ENCODE data around the gene EPHB1.

The EPHB1 gene

DNA sequence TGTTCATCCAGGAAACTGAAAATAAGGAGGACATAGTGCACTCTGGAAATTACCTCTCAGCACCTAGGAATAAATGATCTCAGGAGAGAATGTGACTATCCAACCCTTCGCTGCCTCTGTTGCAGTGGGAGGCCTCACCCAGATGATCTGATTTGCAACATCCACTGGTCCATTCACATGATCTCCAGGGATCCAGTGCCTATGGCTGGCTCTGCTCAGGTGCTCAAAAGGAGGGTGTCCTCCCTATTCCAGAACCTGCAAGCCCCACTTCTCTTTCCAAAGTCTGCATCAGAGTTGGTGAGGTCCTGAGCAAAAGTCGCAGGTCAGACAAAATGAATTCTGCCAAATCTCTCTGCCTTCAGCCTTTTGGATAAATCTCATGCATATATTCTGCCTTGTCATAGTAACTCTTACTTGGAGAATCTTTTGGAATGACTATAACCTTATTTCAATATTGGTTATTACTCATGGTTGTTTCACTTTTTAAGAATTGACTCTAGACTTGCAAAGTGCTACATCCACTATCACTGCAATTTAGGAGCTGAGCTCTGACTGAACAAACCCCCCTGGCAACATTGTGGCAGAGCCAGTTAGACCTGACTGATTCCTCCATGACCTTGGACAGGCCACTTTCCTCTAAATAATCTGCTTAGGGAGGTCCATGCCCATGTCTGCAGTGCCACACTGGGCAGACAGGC, 295.1 kb downstream of the EPHB1 start:
- TF ChIP-seq BACH2 (CRISPR knock-in tag; IDR thresholded peaks at IDR 0.05; ENCODE audit: borderline replicate concordance) = no peak
- TF ChIP-seq, protein P1, sequence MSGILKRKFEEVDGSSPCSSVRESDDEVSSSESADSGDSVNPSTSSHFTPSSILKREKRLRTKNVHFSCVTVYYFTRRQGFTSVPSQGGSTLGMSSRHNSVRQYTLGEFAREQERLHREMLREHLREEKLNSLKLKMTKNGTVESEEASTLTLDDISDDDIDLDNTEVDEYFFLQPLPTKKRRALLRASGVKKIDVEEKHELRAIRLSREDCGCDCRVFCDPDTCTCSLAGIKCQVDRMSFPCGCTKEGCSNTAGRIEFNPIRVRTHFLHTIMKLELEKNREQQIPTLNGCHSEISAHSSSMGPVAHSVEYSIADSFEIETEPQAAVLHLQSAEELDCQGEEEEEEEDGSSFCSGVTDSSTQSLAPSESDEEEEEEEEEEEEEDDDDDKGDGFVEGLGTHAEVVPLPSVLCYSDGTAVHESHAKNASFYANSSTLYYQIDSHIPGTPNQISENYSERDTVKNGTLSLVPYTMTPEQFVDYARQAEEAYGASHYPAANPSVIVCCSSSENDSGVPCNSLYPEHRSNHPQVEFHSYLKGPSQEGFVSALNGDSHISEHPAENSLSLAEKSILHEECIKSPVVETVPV (CRISPR knock-in tag; IDR thresholded peaks at IDR 0.05) = no peak
- TF ChIP-seq, protein P2, sequence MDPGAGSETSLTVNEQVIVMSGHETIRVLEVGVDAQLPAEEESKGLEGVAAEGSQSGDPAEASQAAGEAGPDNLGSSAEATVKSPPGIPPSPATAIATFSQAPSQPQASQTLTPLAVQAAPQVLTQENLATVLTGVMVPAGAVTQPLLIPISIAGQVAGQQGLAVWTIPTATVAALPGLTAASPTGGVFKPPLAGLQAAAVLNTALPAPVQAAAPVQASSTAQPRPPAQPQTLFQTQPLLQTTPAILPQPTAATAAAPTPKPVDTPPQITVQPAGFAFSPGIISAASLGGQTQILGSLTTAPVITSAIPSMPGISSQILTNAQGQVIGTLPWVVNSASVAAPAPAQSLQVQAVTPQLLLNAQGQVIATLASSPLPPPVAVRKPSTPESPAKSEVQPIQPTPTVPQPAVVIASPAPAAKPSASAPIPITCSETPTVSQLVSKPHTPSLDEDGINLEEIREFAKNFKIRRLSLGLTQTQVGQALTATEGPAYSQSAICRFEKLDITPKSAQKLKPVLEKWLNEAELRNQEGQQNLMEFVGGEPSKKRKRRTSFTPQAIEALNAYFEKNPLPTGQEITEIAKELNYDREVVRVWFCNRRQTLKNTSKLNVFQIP (CRISPR knock-in tag; IDR thresholded peaks at IDR 0.05; ENCODE audit: borderline replicate concordance, low read depth) = no peak
- TF ChIP-seq ISL1 (CRISPR knock-in tag; IDR thresholded peaks at IDR 0.05) = no peak
- no peak for TF ChIP-seq ZC3H10 (CRISPR knock-in tag; IDR thresholded peaks at IDR 0.05)
- TF ChIP-seq, protein P3, sequence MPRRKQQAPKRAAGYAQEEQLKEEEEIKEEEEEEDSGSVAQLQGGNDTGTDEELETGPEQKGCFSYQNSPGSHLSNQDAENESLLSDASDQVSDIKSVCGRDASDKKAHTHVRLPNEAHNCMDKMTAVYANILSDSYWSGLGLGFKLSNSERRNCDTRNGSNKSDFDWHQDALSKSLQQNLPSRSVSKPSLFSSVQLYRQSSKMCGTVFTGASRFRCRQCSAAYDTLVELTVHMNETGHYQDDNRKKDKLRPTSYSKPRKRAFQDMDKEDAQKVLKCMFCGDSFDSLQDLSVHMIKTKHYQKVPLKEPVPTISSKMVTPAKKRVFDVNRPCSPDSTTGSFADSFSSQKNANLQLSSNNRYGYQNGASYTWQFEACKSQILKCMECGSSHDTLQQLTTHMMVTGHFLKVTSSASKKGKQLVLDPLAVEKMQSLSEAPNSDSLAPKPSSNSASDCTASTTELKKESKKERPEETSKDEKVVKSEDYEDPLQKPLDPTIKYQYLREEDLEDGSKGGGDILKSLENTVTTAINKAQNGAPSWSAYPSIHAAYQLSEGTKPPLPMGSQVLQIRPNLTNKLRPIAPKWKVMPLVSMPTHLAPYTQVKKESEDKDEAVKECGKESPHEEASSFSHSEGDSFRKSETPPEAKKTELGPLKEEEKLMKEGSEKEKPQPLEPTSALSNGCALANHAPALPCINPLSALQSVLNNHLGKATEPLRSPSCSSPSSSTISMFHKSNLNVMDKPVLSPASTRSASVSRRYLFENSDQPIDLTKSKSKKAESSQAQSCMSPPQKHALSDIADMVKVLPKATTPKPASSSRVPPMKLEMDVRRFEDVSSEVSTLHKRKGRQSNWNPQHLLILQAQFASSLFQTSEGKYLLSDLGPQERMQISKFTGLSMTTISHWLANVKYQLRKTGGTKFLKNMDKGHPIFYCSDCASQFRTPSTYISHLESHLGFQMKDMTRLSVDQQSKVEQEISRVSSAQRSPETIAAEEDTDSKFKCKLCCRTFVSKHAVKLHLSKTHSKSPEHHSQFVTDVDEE (CRISPR knock-in tag; IDR thresholded peaks at IDR 0.05) = no peak
- no peak for TF ChIP-seq TOX (CRISPR knock-in tag; IDR thresholded peaks at IDR 0.05; ENCODE audit: borderline replicate concordance)
- no peak for TF ChIP-seq OSR1 (CRISPR knock-in tag; IDR thresholded peaks at IDR 0.05)
- no peak for TF ChIP-seq TCF4 (CRISPR knock-in tag; IDR thresholded peaks at IDR 0.05; ENCODE audit: borderline replicate concordance)
- TF ChIP-seq SNAI2 (CRISPR knock-in tag; IDR thresholded peaks at IDR 0.05) = no peak
- no peak for TF ChIP-seq PPARA (CRISPR knock-in tag; IDR thresholded peaks at IDR 0.05; ENCODE audit: borderline replicate concordance)
- TF ChIP-seq ZNF565 (CRISPR knock-in tag; conservative IDR thresholded peaks at IDR 0.05; ENCODE audit: low read depth) = no peak
- TF ChIP-seq, protein P4, sequence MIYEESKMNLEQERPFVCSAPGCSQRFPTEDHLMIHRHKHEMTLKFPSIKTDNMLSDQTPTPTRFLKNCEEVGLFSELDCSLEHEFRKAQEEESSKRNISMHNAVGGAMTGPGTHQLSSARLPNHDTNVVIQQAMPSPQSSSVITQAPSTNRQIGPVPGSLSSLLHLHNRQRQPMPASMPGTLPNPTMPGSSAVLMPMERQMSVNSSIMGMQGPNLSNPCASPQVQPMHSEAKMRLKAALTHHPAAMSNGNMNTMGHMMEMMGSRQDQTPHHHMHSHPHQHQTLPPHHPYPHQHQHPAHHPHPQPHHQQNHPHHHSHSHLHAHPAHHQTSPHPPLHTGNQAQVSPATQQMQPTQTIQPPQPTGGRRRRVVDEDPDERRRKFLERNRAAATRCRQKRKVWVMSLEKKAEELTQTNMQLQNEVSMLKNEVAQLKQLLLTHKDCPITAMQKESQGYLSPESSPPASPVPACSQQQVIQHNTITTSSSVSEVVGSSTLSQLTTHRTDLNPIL (CRISPR knock-in tag; IDR thresholded peaks at IDR 0.05; ENCODE audit: low read depth) = no peak
- no peak for TF ChIP-seq ZNF70 (CRISPR knock-in tag; IDR thresholded peaks at IDR 0.05)
- no peak for TF ChIP-seq CSDC2 (CRISPR knock-in tag; IDR thresholded peaks at IDR 0.05)
- no peak for TF ChIP-seq ESRRG (CRISPR knock-in tag; IDR thresholded peaks at IDR 0.05)
- TF ChIP-seq ZFP30 (CRISPR knock-in tag; IDR thresholded peaks at IDR 0.05) = no peak
- no peak for TF ChIP-seq ZNF8 (CRISPR knock-in tag; IDR thresholded peaks at IDR 0.05)
- TF ChIP-seq ZFP3 (CRISPR knock-in tag; IDR thresholded peaks at IDR 0.05) = no peak
- TF ChIP-seq GLIS3 (CRISPR knock-in tag; IDR thresholded peaks at IDR 0.05) = no peak
- no peak for ATAC-seq

DNA sequence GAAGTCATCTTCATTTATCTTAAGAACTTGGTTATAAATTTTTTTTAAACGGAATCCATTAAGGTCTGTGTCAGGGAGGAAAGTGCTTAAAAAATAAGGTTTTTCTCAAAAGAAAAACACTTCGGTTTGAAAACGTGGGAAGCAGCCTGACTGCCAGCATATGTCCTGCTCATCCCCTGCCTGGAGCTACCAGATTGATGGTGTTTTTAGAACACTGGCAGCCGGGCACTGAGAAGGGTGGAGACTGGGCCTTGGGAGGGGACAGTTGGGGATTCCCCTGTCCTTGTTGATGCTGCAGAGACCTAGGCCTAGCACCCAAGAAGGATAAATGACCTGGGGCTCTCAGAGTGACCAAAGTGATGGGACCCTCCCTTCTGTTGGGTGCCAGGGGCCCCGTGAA, 296.9 kb downstream of the EPHB1 start:
- TF ChIP-seq PPARA (CRISPR knock-in tag; IDR thresholded peaks at IDR 0.05; ENCODE audit: borderline replicate concordance) (no peak), ISL1 (CRISPR knock-in tag; IDR thresholded peaks at IDR 0.05) (no peak), CSDC2 (CRISPR knock-in tag; IDR thresholded peaks at IDR 0.05) (no peak), ZNF8 (CRISPR knock-in tag; IDR thresholded peaks at IDR 0.05) (no peak), ZNF70 (CRISPR knock-in tag; IDR thresholded peaks at IDR 0.05) (no peak), GLIS3 (CRISPR knock-in tag; IDR thresholded peaks at IDR 0.05) (no peak), BACH2 (CRISPR knock-in tag; IDR thresholded peaks at IDR 0.05; ENCODE audit: borderline replicate concordance) (no peak)
- TF ChIP-seq, protein P4 (CRISPR knock-in tag; IDR thresholded peaks at IDR 0.05; ENCODE audit: low read depth) = no peak
- TF ChIP-seq, protein P3 (CRISPR knock-in tag; IDR thresholded peaks at IDR 0.05) = no peak
- no peak for ATAC-seq

Data from SK-N-SH treated with all-trans-retinoic acid at 6 μM for 48 hours (cell line).